WTC11 (cell line): ENCODE measurements around the gene MTX2.

ENCODE experiments used
- CREM ChIP-seq: sonication (generic); formaldehyde crosslinking; IDR thresholded peaks from 2 replicates; pipeline ENCODE4 v1.8.1; 2022; ENCODE audit warnings: mild to moderate bottlenecking, missing genetic modification reagents, moderate library complexity
- FOXP1 ChIP-seq: sonication (generic); formaldehyde crosslinking; IDR thresholded peaks from 2 replicates; pipeline ENCODE4 v1.8.0; 2022; ENCODE audit warnings: missing genetic modification reagents, mild to moderate bottlenecking, moderate library complexity, borderline replicate concordance
- JUN ChIP-seq: sonication (generic); formaldehyde crosslinking; IDR thresholded peaks from 2 replicates; pipeline ENCODE4 v1.8.0; 2023; ENCODE audit warnings: mild to moderate bottlenecking, missing genetic modification reagents
- NFE2L1 ChIP-seq: sonication (generic); formaldehyde crosslinking; IDR thresholded peaks from 2 replicates; pipeline ENCODE4 v1.8.1; 2023; ENCODE audit warnings: missing genetic modification reagents
- NR3C1 ChIP-seq: sonication (generic); formaldehyde crosslinking; conservative IDR thresholded peaks from 2 replicates; pipeline ENCODE4 v1.8.1; 2023; ENCODE audit warnings: low read depth, mild to moderate bottlenecking, missing genetic modification reagents
- USF1 ChIP-seq: sonication (generic); formaldehyde crosslinking; IDR thresholded peaks from 2 replicates; pipeline ENCODE4 v1.8.0; 2022; ENCODE audit warnings: mild to moderate bottlenecking, missing genetic modification reagents
- ZNF317 ChIP-seq: sonication (generic); formaldehyde crosslinking; IDR thresholded peaks from 2 replicates; pipeline ENCODE4 v1.8.1; 2023; ENCODE audit warnings: low read depth, mild to moderate bottlenecking, moderate library complexity, missing genetic modification reagents, borderline replicate concordance
- TF ChIP-seq, protein P1 (sequence below): fragments of 200-600 bp; IDR thresholded peaks from 2 replicates; pipeline ENCODE4 v1.8.0; 2022; ENCODE audit warnings: antibody characterized with exemption
- TF ChIP-seq, protein P2 (sequence below): sonication (generic); formaldehyde crosslinking; IDR thresholded peaks from 2 replicates; pipeline ENCODE4 v1.8.1; 2023; ENCODE audit warnings: mild to moderate bottlenecking, missing genetic modification reagents, moderate library complexity
- TF ChIP-seq, protein P3 (sequence below): sonication (generic); formaldehyde crosslinking; conservative IDR thresholded peaks from 2 replicates; pipeline ENCODE4 v1.8.1; 2022; ENCODE audit warnings: mild to moderate bottlenecking, missing genetic modification reagents

DNA sequence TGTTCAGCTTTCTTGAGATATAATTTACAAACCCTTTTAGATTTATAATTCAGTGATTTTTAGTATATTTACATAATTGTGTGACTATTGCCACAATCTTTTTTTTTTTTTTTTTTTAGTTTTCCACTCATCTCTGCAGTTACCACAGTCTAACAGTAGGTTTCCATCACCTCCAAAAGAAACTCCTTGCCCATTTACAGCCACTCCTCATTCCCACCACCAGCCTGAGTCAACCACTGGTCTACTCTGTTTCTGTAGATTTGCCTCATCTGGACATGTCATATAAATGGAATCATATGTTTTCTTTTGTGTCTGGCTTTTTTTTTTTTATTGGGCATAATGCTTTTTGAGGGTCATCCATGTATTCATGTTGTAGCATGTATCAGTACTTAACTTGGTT lies 16.1 kb downstream of the MTX2 start:
- TF ChIP-seq, protein P1, sequence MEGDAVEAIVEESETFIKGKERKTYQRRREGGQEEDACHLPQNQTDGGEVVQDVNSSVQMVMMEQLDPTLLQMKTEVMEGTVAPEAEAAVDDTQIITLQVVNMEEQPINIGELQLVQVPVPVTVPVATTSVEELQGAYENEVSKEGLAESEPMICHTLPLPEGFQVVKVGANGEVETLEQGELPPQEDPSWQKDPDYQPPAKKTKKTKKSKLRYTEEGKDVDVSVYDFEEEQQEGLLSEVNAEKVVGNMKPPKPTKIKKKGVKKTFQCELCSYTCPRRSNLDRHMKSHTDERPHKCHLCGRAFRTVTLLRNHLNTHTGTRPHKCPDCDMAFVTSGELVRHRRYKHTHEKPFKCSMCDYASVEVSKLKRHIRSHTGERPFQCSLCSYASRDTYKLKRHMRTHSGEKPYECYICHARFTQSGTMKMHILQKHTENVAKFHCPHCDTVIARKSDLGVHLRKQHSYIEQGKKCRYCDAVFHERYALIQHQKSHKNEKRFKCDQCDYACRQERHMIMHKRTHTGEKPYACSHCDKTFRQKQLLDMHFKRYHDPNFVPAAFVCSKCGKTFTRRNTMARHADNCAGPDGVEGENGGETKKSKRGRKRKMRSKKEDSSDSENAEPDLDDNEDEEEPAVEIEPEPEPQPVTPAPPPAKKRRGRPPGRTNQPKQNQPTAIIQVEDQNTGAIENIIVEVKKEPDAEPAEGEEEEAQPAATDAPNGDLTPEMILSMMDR = no peak
- TF ChIP-seq FOXP1 (CRISPR knock-in tag) (no peak), JUN (no peak), ZNF317 (no peak), NR3C1 (CRISPR knock-in tag) (no peak), USF1 (no peak), NFE2L1 (CRISPR knock-in tag) (no peak), CREM (CRISPR knock-in tag) (no peak)
- TF ChIP-seq, protein P2, sequence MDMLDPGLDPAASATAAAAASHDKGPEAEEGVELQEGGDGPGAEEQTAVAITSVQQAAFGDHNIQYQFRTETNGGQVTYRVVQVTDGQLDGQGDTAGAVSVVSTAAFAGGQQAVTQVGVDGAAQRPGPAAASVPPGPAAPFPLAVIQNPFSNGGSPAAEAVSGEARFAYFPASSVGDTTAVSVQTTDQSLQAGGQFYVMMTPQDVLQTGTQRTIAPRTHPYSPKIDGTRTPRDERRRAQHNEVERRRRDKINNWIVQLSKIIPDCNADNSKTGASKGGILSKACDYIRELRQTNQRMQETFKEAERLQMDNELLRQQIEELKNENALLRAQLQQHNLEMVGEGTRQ (CRISPR knock-in tag) = no peak
- TF ChIP-seq, protein P3, sequence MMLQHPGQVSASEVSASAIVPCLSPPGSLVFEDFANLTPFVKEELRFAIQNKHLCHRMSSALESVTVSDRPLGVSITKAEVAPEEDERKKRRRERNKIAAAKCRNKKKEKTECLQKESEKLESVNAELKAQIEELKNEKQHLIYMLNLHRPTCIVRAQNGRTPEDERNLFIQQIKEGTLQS (CRISPR knock-in tag) = no peak
